Smooth muscle cell (in vitro differentiated cells): Measurements from ENCODE around the gene DIP2C. TPM values are rescaled to one million over a fixed set of nuclear protein-coding genes. Genes with fewer than 3 reads are reported as not detected.

Source experiments
- DNase-seq: peaks from one replicate; lab custom pipeline; 2025; ENCODE audit not compliant: unreplicated experiment; lab: John Stamatoyannopoulos, UW
- H2AFZ ChIP-seq: fragments of 200-600 bp; sonication (generic); 2 replicates; pipeline ENCODE4 v1.6.0; 2016; ENCODE audit warnings: antibody characterized with exemption, low read depth, mild to moderate bottlenecking
- H3F3A ChIP-seq: fragments of 200-600 bp; sonication (generic); 2 replicates; pipeline ENCODE4 v1.6.0; 2017; ENCODE audit warnings: antibody characterized with exemption, low read depth
- H3K27ac ChIP-seq: fragments of 200-600 bp; sonication (generic); 2 replicates; pipeline ENCODE4 v1.5.1; 2016; ENCODE audit warnings: low read depth, mild to moderate bottlenecking
- H3K27me3 ChIP-seq: fragments of 200-600 bp; sonication (generic); 2 replicates; pipeline ENCODE4 v1.6.1; 2016; ENCODE audit warnings: low read depth, mild to moderate bottlenecking
- H3K36me3 ChIP-seq: fragments of 200-600 bp; sonication (generic); 2 replicates; pipeline ENCODE4 v1.5.1; 2016; ENCODE audit warnings: low read depth
- H3K4me1 ChIP-seq: fragments of 200-600 bp; sonication (generic); 2 replicates; pipeline ENCODE4 v1.5.1; 2016; ENCODE audit warnings: low read depth
- H3K4me2 ChIP-seq: fragments of 200-600 bp; sonication (generic); 2 replicates; pipeline ENCODE4 v1.6.0; 2016; ENCODE audit warnings: mild to moderate bottlenecking
- H3K4me3 ChIP-seq: fragments of 200-600 bp; sonication (generic); 2 replicates; pipeline ENCODE4 v1.5.1; 2016; ENCODE audit warnings: mild to moderate bottlenecking
- H3K79me2 ChIP-seq: fragments of 200-600 bp; sonication (generic); 2 replicates; pipeline ENCODE4 v1.6.0; 2016; ENCODE audit warnings: low read depth, mild to moderate bottlenecking
- H3K9ac ChIP-seq: fragments of 200-600 bp; sonication (generic); 2 replicates; pipeline ENCODE4 v1.6.0; 2016; ENCODE audit warnings: low read depth
- H3K9me3 ChIP-seq: fragments of 200-600 bp; sonication (generic); replicated peaks from 2 replicates; pipeline ENCODE4 v1.5.1; 2016; ENCODE audit warnings: low read depth
- H4K20me1 ChIP-seq: fragments of 200-600 bp; sonication (generic); 2 replicates; pipeline ENCODE4 v1.6.0; 2016; ENCODE audit warnings: low read depth
- whole genome bisulfite sequencing: methylation state at CpG from one replicate; pipeline ENCODE4 v1.1.7; 2016; ENCODE audit warnings: low lambda C conversion rate; 5-methylcytosine and 5-hydroxymethylcytosine counted together
- polyA plus RNA-seq: library from polyadenylated mRNA; unstranded; fragments of >200 nt; fragmentation: Nextera tagmentation; extraction: Ambion mirVana; gene quantifications from 2 replicates; pipeline ENCODE4 v1.2.1, GENCODE V29; 2016
- total RNA-seq: library from RNA; depleted of rRNA; stranded (reverse); fragments of >200 nt; gene quantifications from 2 replicates; pipeline ENCODE4 v1.2.3, GENCODE V29; 2014
- TF ChIP-seq, protein P1 (sequence below): fragments of 200-600 bp; sonication (generic); IDR thresholded peaks from 2 replicates; pipeline ENCODE4 v1.5.1; 2017; ENCODE audit warnings: borderline replicate concordance, mild to moderate bottlenecking, antibody characterized with exemption; ENCODE audit not compliant: insufficient read depth, poor library complexity, severe bottlenecking

DIP2C gene
- total and polyA plus RNA-seq, 2 experiments from 2014 or later, result 14.9 to 15.3 TPM

DNA sequence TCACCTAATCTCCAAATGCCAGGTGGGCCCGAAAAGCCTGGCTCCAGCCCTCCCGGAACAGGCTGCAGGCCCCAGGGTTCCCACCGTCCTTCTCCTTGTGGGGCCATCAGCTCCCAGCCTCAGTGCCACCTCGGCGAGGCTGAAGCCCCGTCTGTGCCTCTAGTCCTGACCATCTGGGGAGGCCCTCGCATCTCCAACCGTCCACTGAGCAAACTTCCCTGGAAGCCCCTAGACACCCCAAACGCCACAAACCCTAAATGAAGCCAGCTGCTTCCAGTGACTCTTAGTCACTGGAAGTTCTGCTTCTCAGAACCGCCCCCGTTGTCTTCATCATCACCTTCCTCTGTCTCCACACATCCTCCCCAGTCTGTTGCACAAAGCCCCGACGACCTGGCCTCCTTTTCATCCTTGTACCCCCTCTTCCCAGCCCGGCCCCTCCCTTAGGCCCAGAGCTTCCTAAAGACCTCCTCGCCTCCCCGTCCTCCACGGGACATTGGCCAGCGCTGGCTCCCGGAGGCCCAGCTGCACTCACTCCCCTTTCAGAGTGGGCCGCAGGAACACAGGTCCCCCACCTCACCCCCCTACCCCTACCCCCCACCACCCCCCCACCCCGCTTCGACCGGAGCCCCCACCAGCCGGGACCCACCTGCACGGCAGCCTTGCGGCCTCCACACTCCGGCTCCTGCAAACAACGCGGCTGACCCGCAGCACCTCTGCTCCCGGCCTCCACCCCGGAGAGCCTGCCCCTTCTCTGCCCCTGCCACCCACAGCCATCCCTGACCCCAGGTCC is 1.1 kb upstream of the DIP2C start:
- H3F3A ChIP-seq, result no peaks in the 10 kb centered on the region
- H3K36me3 ChIP-seq, result no peaks in the 10 kb centered on the region
- peaks cover 33% of the 10 kb centered on the region for H4K20me1 ChIP-seq
- H3K4me1 ChIP-seq, result peaks cover 18% of the 10 kb centered on the region
- H3K9me3 ChIP-seq, result no peaks in the 10 kb centered on the region
- H2AFZ ChIP-seq, result peak overlapping the region; percentile 87
- 75% methylated on average over 19 of the region's 32 CpGs for WGBS
- H3K79me2 ChIP-seq, result peaks cover 35% of the 10 kb centered on the region
- TF ChIP-seq, protein P1, sequence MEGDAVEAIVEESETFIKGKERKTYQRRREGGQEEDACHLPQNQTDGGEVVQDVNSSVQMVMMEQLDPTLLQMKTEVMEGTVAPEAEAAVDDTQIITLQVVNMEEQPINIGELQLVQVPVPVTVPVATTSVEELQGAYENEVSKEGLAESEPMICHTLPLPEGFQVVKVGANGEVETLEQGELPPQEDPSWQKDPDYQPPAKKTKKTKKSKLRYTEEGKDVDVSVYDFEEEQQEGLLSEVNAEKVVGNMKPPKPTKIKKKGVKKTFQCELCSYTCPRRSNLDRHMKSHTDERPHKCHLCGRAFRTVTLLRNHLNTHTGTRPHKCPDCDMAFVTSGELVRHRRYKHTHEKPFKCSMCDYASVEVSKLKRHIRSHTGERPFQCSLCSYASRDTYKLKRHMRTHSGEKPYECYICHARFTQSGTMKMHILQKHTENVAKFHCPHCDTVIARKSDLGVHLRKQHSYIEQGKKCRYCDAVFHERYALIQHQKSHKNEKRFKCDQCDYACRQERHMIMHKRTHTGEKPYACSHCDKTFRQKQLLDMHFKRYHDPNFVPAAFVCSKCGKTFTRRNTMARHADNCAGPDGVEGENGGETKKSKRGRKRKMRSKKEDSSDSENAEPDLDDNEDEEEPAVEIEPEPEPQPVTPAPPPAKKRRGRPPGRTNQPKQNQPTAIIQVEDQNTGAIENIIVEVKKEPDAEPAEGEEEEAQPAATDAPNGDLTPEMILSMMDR, result no peak
- peak overlapping the region; percentile 72 for H3K27ac ChIP-seq
- H3K4me2 ChIP-seq, result peak overlapping the region; percentile 89
- peak overlapping the region; percentile 60 for H3K4me3 ChIP-seq
- peak overlapping the region; percentile 51 for H3K9ac ChIP-seq
- no peaks in the 10 kb centered on the region for H3K27me3 ChIP-seq
- DNase-seq, result no peak

DNA sequence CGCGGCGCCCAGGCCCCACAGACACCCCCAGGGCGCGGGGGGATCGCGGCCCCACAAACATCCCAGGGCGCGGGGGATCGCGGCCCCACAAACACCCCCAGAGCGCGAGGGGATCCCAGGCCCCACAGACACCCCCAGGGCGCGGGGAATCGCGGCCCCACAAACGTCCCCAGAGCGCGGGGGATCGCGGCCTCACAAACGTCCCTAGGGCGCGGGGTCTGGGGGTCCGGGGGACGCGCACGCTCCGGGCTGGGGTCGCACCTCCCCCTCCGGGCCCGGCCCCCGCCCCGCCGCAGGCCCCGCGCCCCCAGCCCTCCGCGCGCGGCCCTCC is 382 bp downstream of the DIP2C start:
- Histone ChIP-seq H3F3A (peaks cover 6% of the 10 kb centered on the region), H3K4me3 (peak overlapping the region; percentile 81), H3K4me1 (peaks cover 18% of the 10 kb centered on the region), H3K36me3 (no peaks in the 10 kb centered on the region), H2AFZ (peak overlapping the region; percentile 62), H3K27me3 (no peaks in the 10 kb centered on the region), H3K9me3 (no peaks in the 10 kb centered on the region), H3K79me2 (peaks cover 47% of the 10 kb centered on the region), H4K20me1 (peaks cover 45% of the 10 kb centered on the region), H3K9ac (peak overlapping the region; percentile 84), H3K4me2 (peak overlapping the region; percentile 95), H3K27ac (no peak overlapping the region)
- 2% methylated on average over 11 of the region's 42 CpGs for WGBS
- TF ChIP-seq, protein P1, result no peak
- no peak for DNase-seq

DNA sequence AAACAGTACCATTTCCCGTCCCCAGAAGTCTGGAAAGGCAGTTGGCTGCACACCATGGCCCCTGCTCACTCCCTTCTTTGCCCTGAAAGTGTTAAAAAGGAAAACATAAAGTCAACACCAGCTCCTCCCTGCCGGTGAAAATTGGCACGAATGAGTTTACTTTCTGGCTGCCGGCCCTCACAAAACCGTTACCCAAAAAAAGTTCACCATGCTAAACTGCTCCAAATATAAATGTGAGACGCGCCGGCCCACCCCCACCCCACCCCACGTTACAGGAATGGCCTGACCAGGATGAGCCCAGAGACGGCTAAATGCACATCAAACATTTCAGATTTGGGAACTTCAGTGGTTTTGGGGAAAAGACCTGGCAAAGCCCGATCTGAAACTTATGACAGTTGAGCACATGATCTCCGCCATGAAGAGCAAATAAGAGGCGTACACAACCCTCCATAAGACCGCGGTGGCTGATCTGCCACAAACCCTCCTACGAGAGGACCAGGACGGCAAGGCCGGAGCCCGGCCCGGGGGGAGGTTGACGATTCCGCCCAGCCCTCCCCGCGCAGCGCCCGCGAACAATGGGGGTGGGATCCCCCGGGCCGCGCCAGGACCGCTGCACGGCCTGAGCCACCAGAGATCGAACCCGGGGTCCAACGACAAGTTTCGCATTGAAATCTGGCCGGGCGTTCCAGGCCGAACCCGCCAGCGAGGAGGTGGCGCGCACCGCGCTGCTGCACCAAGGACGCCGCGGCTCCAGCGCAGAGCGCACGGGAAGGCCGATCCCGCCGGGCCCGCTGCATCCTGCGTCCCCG is 952 bp downstream of the DIP2C start:
- H2AFZ ChIP-seq, result peak overlapping the region; percentile 62
- no peak overlapping the region for H3K27ac ChIP-seq
- peak overlapping the region; percentile 81 for H3K4me3 ChIP-seq
- no peak for DNase-seq
- H3K9ac ChIP-seq, result peak overlapping the region; percentile 84
- H4K20me1 ChIP-seq, result peaks cover 51% of the 10 kb centered on the region
- peaks cover 18% of the 10 kb centered on the region for H3K4me1 ChIP-seq
- TF ChIP-seq, protein P1, result no peak
- peaks cover 9% of the 10 kb centered on the region for H3F3A ChIP-seq
- 6% methylated on average over 50 of the region's 57 CpGs for WGBS
- peaks cover 47% of the 10 kb centered on the region for H3K79me2 ChIP-seq
- H3K4me2 ChIP-seq, result peak overlapping the region; percentile 95
- no peaks in the 10 kb centered on the region for H3K27me3 ChIP-seq
- no peaks in the 10 kb centered on the region for H3K9me3 ChIP-seq
- no peaks in the 10 kb centered on the region for H3K36me3 ChIP-seq
